NCI-H2081 (cell line): ENCODE data around the gene PLPP3.
A peak's percentile ranks its signal among the peaks of the same experiment; 100 is the strongest.

ENCODE experiments used
- DNase-seq, 2 experiments: peaks; one replicate each; lab custom pipeline; 2025; lab: John Stamatoyannopoulos, UW

Gene PLPP3

GRCh38 chr1:56576880-56577405 is 2.4 kb downstream of the PLPP3 start:
- DNase-seq, result peak in 1 of 2 experiments; percentile 7

GRCh38 chr1:56575865-56576264 is 3.5 kb downstream of the PLPP3 start:
- DNase-seq, result no peak

DNA sequence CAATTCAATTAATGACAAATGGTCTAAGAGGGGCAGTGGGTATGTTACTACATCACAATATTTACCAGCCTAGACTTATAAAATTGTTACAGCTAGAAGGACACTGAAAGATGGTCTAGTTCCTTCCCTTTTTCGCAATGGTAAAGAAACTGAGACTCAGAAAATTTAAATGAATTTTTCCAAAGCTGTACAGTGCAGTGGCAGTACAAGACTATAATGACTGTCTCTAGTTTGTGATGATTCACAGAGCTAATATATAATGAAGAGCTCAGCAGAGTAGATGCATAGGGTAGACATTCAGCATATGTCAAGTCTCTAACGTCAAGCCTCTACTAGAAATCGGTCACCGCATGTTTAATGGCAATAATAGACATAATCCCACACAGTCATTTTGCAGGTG is 4.6 kb downstream of the PLPP3 start:
- DNase-seq, result no peak

DNA sequence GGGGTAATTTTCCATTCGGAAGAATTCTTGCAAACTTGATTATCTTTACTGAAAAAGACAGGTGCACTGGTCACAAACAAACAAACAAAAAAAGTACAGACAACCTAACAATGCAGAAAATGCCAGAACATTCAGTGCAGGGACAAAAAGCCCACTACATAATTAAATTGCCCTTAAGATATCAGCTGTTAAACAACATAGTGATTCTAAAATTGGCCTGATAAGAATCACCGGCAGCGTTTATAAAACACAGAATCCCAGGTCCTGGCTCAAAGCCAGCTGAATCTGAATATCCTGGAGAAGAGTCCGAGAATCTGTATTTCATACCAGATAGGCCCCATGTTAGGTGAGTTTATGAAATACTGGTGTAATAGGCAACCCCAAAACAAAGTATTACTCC is 6.1 kb downstream of the PLPP3 start:
- no peak for DNase-seq

- DNase-seq, result no peak
Measured at GRCh38 chr1:56572334-56573050, 6.9 kb downstream of the PLPP3 start.

GRCh38 chr1:56571448-56571847 is 7.9 kb downstream of the PLPP3 start:
- no peak for DNase-seq

- no peak for DNase-seq
Measured at GRCh38 chr1:56570924-56571372, 8.4 kb downstream of the PLPP3 start.

- no peak for DNase-seq
Measured at GRCh38 chr1:56569661-56570060, 9.7 kb downstream of the PLPP3 start.

DNA sequence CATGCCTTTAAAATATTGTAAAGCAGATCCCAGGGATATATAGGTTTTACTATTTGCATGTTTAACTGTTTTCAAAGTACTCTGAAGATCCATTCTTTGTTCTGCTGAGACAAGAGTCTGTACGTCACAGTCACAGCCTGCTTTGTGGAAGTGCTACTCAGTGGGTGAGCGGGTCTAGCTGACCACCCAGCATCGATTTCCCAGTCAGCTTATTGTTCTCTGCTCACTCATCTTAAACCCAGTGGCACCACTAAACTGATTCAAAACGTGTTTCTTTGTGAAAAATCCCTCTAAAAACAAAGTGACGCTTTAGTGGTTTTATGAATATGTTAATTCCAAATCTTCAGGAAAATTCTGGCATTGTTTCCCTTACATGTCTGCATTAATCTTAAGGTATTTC is 12.4 kb downstream of the PLPP3 start:
- no peak for DNase-seq

DNA sequence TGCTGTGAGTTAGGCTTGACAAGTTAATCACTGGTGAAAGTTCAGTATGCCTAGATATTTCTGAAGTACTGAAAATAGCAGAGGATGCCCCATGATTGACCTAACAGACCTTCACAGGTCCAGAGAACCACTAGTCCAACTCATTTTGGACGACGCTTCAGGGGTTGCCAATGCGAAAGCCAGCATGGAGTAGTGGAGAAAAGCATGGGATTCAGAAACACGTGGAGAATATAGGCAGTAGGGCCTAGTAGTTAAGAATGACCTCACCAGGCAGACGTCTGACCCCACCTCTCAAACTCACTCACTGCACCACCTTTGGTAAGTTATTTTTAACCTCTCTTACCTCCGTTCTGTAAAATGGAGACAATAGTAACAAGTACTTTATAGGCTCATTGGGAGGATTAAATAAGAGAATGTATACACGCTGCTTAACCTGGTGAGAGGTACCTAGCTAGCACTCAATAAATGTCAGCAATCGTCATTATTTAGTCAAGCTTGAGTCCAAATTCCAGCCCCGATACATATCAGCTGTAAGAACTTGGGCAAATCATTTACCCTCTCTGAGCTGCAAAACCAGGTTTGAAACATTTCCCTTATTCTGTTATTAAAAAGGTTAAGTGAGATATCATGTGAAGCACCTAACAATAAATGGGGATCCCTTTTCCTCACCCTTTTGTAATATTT is 13.2 kb downstream of the PLPP3 start:
- no peak for DNase-seq

DNA sequence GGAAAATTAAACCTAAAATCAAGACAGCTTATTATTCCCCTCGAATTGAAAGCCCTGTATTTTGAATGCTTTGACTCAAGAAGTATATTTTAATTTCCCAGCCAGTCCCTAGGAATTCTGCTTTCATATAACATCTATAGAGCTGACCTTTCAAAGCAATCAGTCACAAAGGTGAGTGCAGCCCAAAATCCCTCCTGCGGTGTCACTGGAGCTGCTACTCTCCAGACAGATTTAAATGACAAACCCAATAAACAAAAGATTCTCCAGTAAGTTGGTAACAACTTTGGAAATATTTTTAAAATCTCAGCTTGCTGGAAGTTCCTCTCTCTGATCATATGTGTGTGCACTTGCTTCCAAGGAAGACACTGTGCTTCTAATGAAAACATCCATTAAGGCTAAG is 14.7 kb downstream of the PLPP3 start:
- DNase-seq, result no peak

GRCh38 chr1:56563568-56563967 is 15.8 kb downstream of the PLPP3 start:
- no peak for DNase-seq

DNA sequence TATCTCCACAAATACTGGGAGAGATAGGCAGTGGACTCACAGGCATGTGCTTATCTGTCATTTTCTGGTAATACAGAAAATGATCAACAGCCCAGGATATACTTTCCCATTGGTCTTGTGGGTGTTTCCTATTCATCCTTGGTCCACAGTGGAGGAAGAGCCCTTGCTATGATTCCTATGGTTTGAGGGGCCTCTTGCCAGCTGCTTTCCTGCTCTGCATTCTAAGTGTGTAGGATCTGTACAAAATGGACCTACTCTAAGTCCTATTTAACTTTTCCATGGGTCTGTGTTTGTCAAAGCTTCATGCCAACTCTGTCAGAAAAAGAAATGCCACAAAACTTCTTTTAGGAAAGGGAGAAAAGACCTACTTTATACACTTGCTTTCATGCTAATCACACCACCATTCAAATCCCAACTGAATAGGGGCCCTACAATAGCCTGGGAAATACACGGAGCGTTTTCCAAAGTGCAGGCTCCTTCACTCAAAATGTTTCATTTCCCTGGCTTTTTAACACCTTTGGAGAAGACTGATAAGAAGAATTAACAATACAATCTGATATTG is 16.4 kb downstream of the PLPP3 start:
- DNase-seq, result no peak

DNA sequence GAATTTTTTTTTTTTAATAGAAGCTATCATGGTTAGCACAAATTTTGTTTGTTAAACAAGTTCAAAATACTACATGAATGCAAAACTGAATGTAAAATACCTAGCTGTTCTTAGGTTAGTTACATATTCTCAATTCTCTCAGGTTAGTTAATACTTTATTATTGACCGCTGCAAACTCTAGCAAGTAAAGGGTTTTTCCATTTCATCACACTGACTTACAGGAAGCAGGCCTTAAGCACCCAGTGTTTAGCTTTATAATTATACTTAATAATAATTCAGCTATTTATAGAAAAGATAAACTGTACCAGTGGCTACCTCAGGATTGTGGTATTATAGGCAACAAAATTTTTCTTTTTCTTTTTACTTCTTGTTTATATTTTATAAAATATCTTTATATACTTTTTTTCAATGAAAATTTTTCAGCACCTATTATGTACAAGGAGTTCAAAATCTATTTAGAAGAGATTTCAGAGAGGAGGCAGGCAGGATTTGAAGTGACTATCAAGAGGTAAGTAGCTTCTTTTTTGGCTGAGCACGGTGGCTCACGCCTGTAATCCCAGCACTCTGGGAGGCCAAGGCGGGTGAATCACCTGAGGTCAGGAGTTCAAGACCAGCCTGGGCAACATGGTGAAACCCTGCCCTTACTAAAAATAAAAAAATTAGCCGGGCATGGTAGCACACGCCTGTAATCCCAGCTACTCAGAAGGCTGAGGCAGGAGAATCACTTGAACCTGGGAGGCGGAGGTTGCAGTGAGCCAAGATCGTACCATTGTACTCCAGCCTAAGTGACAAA is 17.9 kb downstream of the PLPP3 start:
- no peak for DNase-seq

- no peak for DNase-seq
Measured at GRCh38 chr1:56557746-56558145, 21.6 kb downstream of the PLPP3 start.

GRCh38 chr1:56555448-56555847 is 23.9 kb downstream of the PLPP3 start:
- DNase-seq, result no peak

DNA sequence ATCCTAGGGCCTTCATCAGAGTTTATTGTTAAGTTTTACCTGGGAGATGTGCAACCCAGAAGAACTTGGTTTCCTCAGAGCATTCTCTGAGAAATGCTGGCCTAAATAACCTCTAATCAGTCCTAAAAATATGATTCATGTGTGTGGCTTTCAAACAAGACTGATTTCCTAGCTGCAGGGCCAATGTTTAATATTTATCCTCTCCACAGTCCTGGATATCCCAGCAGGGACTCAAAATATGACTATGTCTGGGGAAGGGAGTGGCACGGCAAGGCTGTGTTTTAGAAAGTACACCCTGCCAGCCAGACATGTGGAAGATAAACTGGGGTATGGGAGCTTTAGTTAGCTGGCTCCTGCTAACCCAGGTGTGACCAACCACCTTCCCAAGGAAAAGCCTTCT is 26.3 kb downstream of the PLPP3 start:
- no peak for DNase-seq

GRCh38 chr1:56552349-56552748 is 27.0 kb downstream of the PLPP3 start:
- no peak for DNase-seq

DNA sequence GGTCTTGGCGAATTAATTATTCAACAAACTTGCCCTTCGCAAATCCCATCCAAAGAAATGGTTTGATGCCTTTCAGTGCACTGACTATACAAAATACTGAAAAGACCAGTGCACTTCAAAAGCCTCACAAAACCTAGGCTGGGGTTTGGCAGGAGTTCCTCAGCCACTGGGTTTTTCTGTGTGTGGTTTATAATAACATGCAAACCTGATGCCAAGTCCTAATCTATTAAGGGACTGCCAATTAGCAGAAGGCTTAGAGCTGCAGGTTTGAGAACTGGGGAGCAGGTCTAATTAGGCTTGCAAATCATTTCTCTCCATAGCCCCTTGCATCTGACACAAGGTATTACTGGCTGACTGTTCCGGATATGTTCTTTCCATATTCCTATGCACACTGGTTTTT is 27.7 kb downstream of the PLPP3 start:
- peak in 1 of 2 experiments; percentile 36 for DNase-seq

- DNase-seq, result no peak
Measured at GRCh38 chr1:56550859-56551188, 28.5 kb downstream of the PLPP3 start.

- DNase-seq, result peak; percentile 23 to 33
Measured at GRCh38 chr1:56550138-56550858, 29.1 kb downstream of the PLPP3 start.

- no peak for DNase-seq
Measured at GRCh38 chr1:56548571-56548970, 30.8 kb downstream of the PLPP3 start.
